Tibial nerve (tissue), 4 donors: ENCODE results near the gene METRN.

Experiments
- EP300 ChIP-seq, 2 donors: sonication (generic); formaldehyde crosslinking; IDR thresholded peaks; one replicate each; pipeline ENCODE4 v1.6.1; 2017; ENCODE audit warnings: antibody characterized with exemption in 2 of 2, mild to moderate bottlenecking in 1 of 2
- POLR2A ChIP-seq, 2 donors: fragments of 450-650 bp; IDR thresholded peaks; one replicate each; pipeline ENCODE4 v1.6.1; 2017; ENCODE audit warnings: antibody characterized with exemption in 2 of 2, mild to moderate bottlenecking in 2 of 2, moderate library complexity in 2 of 2
- TF ChIP-seq, protein P1 (sequence below), 5 experiments: fragments of 200-600 bp in 3 of 5; fragments of 450-650 bp in 2 of 5; sonication (generic) in 3 of 5; IDR thresholded peaks; one replicate each; pipeline ENCODE4 v1.5.1; 2016 to 2019; ENCODE audit warnings: antibody characterized with exemption in 5 of 5, mild to moderate bottlenecking in 3 of 5, moderate library complexity in 2 of 5

DNA sequence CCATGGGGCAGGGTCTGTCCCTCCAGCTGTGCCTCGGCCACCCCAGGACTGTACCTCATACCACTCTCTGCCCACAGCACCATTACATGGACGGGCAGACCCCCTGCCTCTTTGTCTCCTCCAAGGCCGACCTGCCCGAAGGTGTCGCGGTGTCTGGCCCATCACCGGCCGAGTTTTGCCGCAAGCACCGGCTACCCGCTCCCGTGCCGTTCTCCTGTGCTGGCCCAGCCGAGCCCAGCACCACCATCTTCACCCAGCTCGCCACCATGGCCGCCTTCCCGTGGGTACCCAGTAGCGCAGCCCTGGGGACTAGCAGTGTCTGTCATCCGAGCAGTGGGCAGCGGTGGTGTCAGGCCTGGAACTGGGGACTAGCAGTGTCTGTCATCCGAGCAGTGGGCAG is 42.1 kb upstream of the METRN start:
- TF ChIP-seq, protein P1, sequence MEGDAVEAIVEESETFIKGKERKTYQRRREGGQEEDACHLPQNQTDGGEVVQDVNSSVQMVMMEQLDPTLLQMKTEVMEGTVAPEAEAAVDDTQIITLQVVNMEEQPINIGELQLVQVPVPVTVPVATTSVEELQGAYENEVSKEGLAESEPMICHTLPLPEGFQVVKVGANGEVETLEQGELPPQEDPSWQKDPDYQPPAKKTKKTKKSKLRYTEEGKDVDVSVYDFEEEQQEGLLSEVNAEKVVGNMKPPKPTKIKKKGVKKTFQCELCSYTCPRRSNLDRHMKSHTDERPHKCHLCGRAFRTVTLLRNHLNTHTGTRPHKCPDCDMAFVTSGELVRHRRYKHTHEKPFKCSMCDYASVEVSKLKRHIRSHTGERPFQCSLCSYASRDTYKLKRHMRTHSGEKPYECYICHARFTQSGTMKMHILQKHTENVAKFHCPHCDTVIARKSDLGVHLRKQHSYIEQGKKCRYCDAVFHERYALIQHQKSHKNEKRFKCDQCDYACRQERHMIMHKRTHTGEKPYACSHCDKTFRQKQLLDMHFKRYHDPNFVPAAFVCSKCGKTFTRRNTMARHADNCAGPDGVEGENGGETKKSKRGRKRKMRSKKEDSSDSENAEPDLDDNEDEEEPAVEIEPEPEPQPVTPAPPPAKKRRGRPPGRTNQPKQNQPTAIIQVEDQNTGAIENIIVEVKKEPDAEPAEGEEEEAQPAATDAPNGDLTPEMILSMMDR (IDR thresholded peaks at IDR 0.05): no peak
- no peak for TF ChIP-seq POLR2A (IDR thresholded peaks at IDR 0.05)
- TF ChIP-seq EP300 (IDR thresholded peaks at IDR 0.05): no peak
